Stimulated activated CD8-positive, alpha-beta memory T cell treated with anti-CD3 and anti-CD28 coated beads, Interleukin-7, amount 100 ng/mL, for 4 hours (primary cell): Measurements from ENCODE around the gene PTPRD.

Source experiments
- DNase-seq, 2 donors: peaks; one replicate each; pipeline ENCODE4 v3.0.0-alpha.2; 2020; ENCODE audit warnings: low read depth in 2 of 2

Gene PTPRD

DNA sequence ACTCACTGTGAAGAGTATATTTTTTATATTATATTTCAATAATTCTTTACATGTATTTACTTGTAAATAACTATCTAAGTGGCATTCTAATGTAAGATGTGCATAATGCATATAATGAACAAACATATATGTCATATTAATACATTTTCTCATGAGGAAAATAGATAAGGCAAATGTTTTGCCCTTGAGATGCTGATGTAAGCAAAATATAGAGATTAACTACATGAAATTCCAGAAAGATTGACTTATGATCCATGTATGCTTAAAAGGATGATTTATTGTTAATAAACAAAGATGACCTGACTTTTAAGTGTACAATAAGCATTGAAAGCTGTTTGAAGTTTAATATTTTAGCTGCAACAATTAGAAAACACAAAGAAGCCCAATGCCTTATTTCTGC lies 559.9 kb downstream of the PTPRD start:
- DNase-seq = no peak

DNA sequence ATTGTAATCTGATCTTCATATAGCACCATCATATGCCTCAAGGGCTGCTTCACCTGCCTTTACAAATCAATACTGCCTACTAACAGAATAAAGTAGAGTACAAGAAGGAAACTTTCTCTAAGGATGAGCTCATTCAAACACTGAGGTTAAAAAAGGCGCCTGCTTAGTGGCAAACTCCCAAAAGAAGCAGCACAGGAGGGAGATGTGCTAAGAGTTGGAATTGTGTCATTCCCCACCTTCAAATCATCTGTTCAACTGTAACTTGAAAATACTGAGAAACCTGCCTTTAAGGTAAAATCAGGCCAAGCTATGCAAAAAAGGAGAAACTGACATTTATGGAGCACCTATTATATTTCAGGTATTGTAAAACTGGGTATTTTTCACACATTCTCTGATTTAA lies 560.6 kb downstream of the PTPRD start:
- DNase-seq = no peak

GRCh38 chr9:10050016-10050415 lies 562.8 kb downstream of the PTPRD start:
- no peak for DNase-seq

- DNase-seq = no peak
These were observed 563.8 kb downstream of the PTPRD start for GRCh38 chr9:10048994-10049393.

DNA sequence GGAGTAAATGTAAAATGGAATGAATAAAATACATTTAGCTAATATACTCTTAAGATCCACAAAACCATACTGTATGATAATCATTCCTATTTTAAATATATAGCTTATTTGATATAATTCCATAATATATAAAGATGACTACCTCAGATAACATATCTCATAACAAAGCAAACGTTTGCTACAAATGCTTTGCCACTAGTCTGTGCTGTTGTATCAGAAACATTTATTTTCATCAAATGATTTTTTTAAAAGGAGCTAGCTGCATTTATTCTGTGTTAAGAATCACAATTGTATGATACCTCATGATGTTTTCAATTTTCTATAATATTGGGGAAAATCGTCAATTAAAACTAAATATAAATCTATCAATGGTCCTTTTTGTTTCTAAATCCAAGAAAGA lies 567.2 kb downstream of the PTPRD start:
- no peak for DNase-seq

DNA sequence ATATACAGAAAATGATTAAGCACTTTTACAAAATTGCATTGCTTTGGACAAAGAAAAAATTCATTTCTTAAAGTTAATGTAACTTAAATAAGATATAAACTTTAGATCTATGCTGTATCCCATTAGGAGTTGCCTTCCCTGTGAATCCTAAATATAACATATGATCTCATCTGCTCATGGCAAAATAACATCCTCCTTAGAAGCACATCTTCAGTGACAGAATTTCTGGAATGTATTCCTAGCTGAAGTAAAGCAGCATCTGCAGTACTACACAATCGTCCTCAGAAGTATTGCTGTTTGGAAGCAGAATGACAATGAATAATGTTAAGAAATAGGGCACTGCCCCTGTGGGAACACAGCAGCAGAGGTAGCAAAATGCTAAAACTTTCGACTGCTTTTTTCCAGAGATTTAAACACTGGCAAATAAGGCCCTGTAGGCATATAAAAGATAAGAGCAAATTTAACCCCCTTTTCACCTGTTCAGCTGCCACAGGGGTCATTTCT lies 571.0 kb downstream of the PTPRD start:
- DNase-seq = no peak

DNA sequence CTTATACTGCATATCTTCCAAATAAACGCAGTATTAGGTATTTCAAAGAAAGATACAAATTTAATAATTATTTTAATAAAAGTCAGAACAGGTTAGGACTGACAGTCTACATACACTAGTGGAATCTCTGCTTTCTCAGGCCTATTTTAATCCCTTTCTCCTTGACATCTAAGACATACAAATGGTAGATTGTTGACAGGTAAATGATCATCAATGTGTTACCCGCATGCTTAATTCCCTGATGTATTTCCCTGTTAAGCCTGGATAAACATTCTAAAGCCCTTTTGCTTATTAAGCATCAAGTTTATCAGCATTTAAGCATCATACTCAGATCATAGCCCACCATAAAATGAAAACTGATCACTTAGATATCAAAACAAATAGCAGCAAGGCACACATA lies 576.7 kb downstream of the PTPRD start:
- no peak for DNase-seq

GRCh38 chr9:10032166-10032565 lies 580.6 kb downstream of the PTPRD start:
- no peak for DNase-seq

DNA sequence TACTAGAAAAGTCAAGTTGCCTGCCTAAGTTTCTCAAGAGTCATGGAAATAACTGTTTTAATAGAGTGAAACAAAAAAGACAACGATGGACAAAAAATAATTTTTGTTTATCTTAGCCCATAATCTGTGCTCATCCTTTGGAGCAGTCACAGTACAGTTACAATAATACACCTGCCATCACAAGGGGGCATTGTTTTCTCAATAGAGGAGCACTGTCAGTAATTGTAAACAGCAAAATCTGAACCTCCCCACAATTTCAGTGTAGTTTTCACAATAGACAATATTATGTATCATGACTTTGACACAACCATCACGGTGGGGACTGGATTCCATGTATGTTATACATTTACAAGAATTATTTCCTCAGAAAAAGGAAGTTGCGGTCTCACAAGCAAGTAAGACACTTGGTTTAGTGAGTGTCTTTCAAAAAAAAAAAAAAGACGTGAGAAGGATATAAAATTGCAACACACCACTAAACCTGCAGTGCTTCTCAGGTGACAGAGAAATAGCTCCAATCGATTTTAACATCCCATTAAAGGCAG lies 586.3 kb downstream of the PTPRD start:
- no peak for DNase-seq

DNA sequence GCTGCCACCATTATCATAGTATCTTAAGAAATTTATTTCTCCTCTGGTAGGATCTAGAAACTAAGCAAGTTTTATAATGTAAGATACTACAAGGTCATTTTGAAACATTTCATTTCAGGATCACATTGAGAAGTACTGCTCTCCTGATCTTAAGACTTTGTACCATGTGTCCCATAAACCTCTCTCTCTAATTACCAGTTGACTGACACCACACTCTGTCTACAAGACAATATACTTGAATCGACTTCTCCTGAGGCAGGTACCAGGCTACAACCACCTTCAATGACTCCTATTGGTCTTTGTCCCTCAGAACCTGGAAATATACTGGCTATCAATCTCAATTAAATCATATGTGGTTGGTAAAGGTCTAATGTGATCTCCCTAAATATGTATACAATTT lies 597.0 kb downstream of the PTPRD start:
- no peak for DNase-seq

GRCh38 chr9:10014889-10015288 lies 597.9 kb downstream of the PTPRD start:
- no peak for DNase-seq

DNA sequence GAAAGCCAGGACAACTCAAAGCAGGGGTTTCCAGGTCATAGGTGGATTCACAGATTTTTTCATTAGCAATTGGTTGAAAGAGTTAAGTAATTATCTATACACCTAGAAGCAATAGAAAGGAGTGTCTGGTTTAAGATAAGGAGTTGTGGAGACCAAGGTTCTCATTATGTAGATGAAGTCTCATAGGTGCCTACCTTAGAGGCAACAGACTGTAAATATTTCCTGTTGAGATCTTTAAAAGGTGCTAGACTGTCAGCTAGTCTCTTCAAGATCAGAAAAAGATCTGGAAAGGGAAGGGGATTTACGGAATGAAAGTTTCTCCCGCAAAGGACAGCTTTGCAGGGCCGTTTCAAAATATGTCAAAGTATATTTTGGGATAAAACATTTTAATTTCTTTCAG lies 603.4 kb downstream of the PTPRD start:
- DNase-seq = no peak

GRCh38 chr9:10008101-10008799 lies 604.6 kb downstream of the PTPRD start:
- DNase-seq = no peak

- DNase-seq = no peak
These were observed 605.4 kb downstream of the PTPRD start for GRCh38 chr9:10007356-10007755.

- DNase-seq = no peak
These were observed 607.6 kb downstream of the PTPRD start for GRCh38 chr9:10005206-10005605.

DNA sequence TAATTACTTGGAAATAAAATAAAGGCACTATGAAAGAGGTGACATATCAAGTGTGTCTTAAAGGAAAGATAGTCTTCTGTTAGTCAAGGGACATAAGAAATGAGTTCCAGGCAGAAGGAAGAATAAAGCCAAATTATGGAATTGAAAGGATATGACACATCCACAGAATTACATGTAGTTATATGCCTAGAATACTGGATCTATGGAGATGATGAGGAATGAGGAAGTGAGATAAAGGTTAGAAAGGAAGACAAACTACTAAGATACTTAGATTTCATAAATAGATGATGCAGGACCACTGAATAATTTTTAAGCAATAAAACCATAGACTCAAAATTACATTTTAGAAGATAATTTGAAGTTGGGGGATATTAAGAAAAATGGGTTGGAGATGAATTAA lies 609.8 kb downstream of the PTPRD start:
- DNase-seq = no peak

GRCh38 chr9:10000669-10001068 lies 612.1 kb downstream of the PTPRD start:
- no peak for DNase-seq

DNA sequence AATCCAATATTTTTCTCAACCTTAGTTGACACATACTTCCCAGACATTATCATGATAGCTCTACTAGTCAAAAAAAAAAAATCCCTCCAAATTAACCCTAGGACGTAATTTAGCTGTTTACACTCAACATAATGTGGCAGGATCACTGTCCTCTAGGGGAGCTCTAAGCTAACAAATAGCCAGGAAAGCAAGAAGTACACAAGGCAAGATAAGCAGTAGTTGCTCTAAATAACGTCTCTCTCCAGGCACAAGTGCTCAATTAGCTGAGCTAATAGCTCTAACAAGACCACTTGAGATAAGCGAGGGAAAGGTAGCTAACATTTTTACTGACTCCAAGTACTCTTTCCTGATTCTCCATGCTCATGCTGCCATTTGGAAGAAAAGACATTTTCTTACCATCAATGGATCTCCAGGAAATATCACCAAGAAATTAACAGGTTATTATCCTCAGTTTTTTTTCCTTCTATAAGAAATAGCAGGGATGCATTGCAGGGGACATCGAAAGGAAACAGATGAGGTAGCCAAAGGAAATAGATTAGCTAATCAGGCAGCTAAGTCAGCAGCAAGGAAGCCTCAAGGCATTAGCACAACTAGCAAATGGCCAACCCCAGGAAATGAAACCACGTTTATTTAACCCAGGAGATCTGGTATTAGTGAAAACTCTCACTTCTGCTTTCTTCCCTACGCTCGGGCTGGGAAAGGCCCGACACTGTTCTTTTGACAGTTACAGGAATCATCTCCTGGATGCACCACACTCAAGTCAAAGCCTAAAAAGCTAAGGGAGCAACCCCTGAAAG lies 614.1 kb downstream of the PTPRD start:
- DNase-seq = no peak

DNA sequence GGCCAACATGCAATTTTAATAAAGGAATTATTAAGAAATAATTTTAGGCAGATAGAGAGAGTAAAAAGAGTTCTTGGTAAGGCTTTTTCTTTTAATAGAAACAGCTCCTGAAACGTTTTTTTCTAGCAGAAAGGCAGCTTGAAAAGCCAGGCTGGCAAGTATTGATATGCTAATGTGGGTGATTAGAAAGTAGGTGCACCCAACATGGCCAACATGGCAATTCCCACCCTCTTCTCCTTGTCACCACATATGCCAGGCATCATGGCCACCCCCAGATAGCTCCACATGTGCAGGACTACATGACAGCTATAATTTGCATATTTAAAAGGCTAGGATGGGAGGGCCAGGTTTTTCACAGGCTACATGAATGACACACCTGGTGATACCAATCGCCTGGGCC lies 615.2 kb downstream of the PTPRD start:
- no peak for DNase-seq

GRCh38 chr9:9996259-9996658 lies 616.5 kb downstream of the PTPRD start:
- DNase-seq = no peak

- no peak for DNase-seq
These were observed 619.9 kb downstream of the PTPRD start for GRCh38 chr9:9992936-9993335.

DNA sequence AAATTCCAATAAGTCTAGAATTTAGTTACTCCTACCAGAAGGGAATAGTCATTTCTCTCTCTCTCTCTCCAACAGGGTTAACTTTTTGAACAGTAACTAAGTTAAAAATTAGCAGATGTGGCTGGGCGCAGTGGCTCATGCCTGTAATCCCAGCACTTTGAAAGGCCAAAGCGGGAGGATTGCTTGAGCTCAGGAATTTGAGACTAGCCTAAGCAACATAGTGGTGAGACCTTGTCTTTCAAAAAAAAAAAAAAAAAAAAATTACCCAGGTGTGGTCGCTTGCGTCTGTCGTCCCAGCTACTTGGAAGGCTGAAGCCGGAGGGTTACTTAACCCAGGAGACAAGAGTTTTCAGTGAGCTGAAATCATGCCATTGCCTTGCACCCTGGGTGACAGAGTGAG lies 639.7 kb downstream of the PTPRD start:
- DNase-seq = no peak

DNA sequence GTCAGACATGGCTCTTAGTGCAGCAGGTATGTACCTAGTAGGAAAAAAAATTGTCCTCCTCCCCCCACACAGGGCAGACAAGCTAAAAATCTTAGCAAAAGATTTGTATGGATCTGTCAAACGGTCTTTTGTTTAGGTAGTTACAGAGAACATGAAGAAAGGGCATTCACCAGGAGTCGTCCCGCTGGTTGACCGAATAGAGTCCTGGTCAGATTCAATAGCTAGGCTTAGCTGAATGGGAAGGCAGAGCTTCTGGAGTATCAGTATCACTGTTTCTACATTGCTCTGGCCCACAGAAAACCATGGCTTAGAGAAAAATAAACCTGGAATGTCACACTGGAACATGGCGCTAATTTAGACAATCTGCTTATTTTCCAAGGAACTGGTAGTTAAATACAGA lies 642.3 kb downstream of the PTPRD start:
- no peak for DNase-seq
